Mucosa of rectum (tissue), 2 donors: Measurements from ENCODE around the gene TOMT.
"Not testable (repeated sequence)": the region's sequence is repeated elsewhere in the genome, so short reads cannot be mapped to it uniquely, and the experiment has no call there.

Experiments
- H3K27ac ChIP-seq, 2 donors: one replicate each; pipeline ENCODE4 v1.7.0; 2013; ENCODE audit warnings: inconsistent platforms in 2 of 2, low read depth in 2 of 2, low read length in 2 of 2
- H3K27me3 ChIP-seq, 2 donors: one replicate each; pipeline ENCODE4 v1.7.0; 2013; ENCODE audit warnings: low read length in 2 of 2; ENCODE audit not compliant: control insufficient read depth in 2 of 2, insufficient read depth in 2 of 2
- H3K36me3 ChIP-seq, 2 donors: one replicate each; pipeline ENCODE4 v1.7.0; 2013; ENCODE audit warnings: low read length in 2 of 2; ENCODE audit not compliant: control insufficient read depth in 2 of 2, insufficient read depth in 2 of 2
- H3K4me1 ChIP-seq, 2 donors: one replicate each; pipeline ENCODE4 v1.7.0; 2013; ENCODE audit warnings: low read length in 2 of 2, mild to moderate bottlenecking in 1 of 2; ENCODE audit not compliant: control insufficient read depth in 2 of 2, insufficient read depth in 2 of 2
- H3K4me3 ChIP-seq, 2 donors: one replicate each; pipeline ENCODE4 v1.7.0; 2013; ENCODE audit warnings: low read length in 2 of 2
- H3K9ac ChIP-seq, 2 donors: one replicate each; pipeline ENCODE4 v1.7.0; 2013; ENCODE audit warnings: low read length in 2 of 2, low read depth in 1 of 2, mild to moderate bottlenecking in 1 of 2
- H3K9me3 ChIP-seq, 2 donors: one replicate each; pipeline ENCODE4 v1.7.0; 2013; ENCODE audit warnings: low read length in 2 of 2; ENCODE audit not compliant: control insufficient read depth in 2 of 2
- donor health status: healthy.
- donor health status: Normal muscosa, but diverticular disease.

TOMT gene

DNA sequence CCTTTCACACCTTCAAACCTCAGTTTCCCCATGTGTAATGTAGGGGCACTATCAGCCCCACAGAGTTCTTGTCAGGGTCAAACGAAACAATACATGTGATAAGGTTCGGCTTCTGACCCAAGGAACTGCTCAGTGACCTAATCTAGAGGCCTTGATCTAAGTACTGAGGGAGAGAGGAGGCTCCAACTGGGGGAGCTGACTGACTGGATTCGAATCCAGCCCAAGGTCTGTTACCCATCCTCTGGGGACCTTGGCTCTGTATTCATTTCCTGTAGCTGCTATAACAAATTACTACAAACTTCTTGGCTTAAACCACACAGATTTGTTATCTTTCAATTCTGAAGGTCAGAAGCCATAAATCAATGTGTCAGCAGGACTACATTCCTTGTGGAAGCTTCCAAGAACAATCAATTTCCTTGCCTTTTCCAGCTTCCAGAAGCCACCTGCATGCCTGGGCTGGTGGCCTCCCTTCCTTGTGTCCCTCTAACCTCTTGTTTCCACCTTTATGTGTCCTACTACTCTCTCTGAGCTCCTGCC lies 17.5 kb downstream of the TOMT start:
- Histone ChIP-seq H3K27ac (no peak overlapping the region), H3K36me3 (no peaks in the 10 kb centered on the region), H3K4me3 (no peak overlapping the region), H3K27me3 (no peaks in the 10 kb centered on the region), H3K9ac (no peak overlapping the region), H3K9me3 (no peaks in the 10 kb centered on the region), H3K4me1 (no peaks in the 10 kb centered on the region)

GRCh38 chr11:72124046-72124445 lies 18.3 kb downstream of the TOMT start:
- Histone ChIP-seq H3K27me3 (no peaks in the 10 kb centered on the region), H3K36me3 (no peaks in the 10 kb centered on the region), H3K4me1 (no peaks in the 10 kb centered on the region), H3K4me3 (no peak overlapping the region), H3K9ac (no peak overlapping the region), H3K27ac (no peak overlapping the region), H3K9me3 (no peaks in the 10 kb centered on the region)

DNA sequence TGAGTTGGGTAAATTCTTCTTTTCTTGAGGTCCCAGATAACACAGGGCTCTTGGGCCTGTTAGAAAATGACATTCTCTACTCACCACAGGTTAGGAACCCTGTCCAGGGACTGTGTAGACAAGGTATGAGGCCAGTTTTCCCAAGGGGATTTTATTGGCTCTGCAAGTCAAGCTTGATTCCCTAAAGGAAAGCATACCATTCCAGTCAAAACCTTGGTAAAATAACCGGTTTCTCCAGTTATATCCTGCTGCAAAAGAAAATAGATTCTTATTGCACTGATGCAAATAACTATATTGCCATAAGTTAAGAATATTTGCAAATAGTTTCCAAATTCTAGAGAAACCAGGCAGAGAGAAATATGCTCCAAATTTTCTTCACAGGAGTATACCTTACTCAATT lies 20.2 kb downstream of the TOMT start:
- H3K9me3 ChIP-seq: no peaks in the 10 kb centered on the region
- H3K27me3 ChIP-seq: no peaks in the 10 kb centered on the region
- H3K4me1 ChIP-seq: no peaks in the 10 kb centered on the region
- no peak overlapping the region for H3K27ac ChIP-seq
- no peak overlapping the region for H3K4me3 ChIP-seq
- no peak overlapping the region for H3K9ac ChIP-seq
- no peaks in the 10 kb centered on the region for H3K36me3 ChIP-seq

DNA sequence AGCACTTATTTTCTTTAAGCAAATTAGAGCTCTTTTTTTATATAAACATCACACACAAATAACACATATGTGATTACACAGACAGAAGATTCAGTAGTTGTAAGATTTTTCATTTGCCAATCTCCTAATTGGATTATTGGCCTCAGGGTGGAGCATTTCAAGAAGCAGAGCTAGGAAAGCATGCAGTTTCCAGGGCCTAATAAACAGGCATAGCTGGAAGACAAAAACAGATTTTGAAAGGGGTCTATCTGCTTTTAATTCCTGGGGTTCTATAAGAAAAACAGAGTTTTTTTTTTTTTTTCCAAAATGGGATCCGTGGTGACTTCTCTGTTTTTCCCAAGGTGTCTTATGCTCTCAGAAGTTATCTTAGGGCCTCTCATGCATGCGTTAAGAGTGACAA lies 22.2 kb downstream of the TOMT start:
- H3K27me3 ChIP-seq: no peaks in the 10 kb centered on the region
- peaks cover 0 to under 1% of the 10 kb centered on the region in 2 donors for H3K4me1 ChIP-seq
- H3K9me3 ChIP-seq: no peaks in the 10 kb centered on the region
- H3K9ac ChIP-seq: no peak overlapping the region
- H3K36me3 ChIP-seq: no peaks in the 10 kb centered on the region
- no peak overlapping the region for H3K4me3 ChIP-seq
- H3K27ac ChIP-seq: no peak overlapping the region

DNA sequence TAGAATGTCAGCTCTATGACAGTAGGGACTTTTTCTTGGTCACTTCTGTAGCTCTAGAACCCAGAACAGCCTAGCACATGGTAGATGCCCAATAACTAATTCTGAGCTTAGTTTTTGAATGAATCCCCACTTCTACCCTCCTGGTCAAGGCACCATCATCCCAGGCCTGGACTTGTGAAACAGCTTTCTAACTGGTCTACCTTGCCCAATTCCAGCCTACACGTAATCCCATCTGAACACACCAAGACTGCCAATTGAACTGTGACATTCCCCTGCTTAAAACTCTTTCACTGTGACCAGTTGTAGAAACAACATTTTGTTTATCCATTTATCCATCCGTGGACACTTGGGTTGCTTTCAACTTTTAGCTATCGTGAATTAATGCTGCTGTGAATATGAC lies 23.7 kb downstream of the TOMT start:
- Histone ChIP-seq H3K9me3 (no peaks in the 10 kb centered on the region), H3K4me3 (no peak overlapping the region), H3K4me1 (peaks cover 0 to 2% of the 10 kb centered on the region in 2 donors), H3K27ac (no peak overlapping the region), H3K36me3 (no peaks in the 10 kb centered on the region), H3K9ac (no peak overlapping the region), H3K27me3 (peaks cover 0 to 2% of the 10 kb centered on the region in 2 donors)

- Histone ChIP-seq H3K36me3 (no peaks in the 10 kb centered on the region), H3K9me3 (no peaks in the 10 kb centered on the region), H3K27me3 (peaks cover 0 to 2% of the 10 kb centered on the region in 2 donors), H3K4me3 (no peak overlapping the region), H3K27ac (no peak overlapping the region), H3K9ac (no peak overlapping the region), H3K4me1 (peaks cover 0 to 5% of the 10 kb centered on the region in 2 donors)
These were observed 26.9 kb downstream of the TOMT start for GRCh38 chr11:72132646-72133045.

GRCh38 chr11:72135473-72135872 lies 29.7 kb downstream of the TOMT start, which contains the start of gene FOLR3:
TSS of gene FOLR3 (plus strand) at chr11:72135725. CDS start at chr11:72135953, 228 bp downstream.
- H3K27me3 ChIP-seq, H3K9ac ChIP-seq, H3K36me3 ChIP-seq, H3K9me3 ChIP-seq, H3K4me3 ChIP-seq, H3K4me1 ChIP-seq, H3K27ac ChIP-seq: not testable (repeated sequence)

- no peak overlapping the region for H3K4me3 ChIP-seq
- no peaks in the 10 kb centered on the region for H3K36me3 ChIP-seq
- peaks cover 0 to 2% of the 10 kb centered on the region in 2 donors for H3K27me3 ChIP-seq
- H3K4me1 ChIP-seq: peaks cover 0 to 5% of the 10 kb centered on the region in 2 donors
- no peak overlapping the region for H3K9ac ChIP-seq
- no peaks in the 10 kb centered on the region for H3K9me3 ChIP-seq
- no peak overlapping the region for H3K27ac ChIP-seq
These were observed 30.4 kb downstream of the TOMT start for GRCh38 chr11:72135891-72136683.

GRCh38 chr11:72136684-72137262 lies 31.0 kb downstream of the TOMT start:
- no peak overlapping the region for H3K4me3 ChIP-seq
- H3K4me1 ChIP-seq: peaks cover 0 to 5% of the 10 kb centered on the region in 2 donors
- H3K9ac ChIP-seq: no peak overlapping the region
- H3K27ac ChIP-seq: no peak overlapping the region
- peaks cover 0 to 2% of the 10 kb centered on the region in 2 donors for H3K27me3 ChIP-seq
- H3K9me3 ChIP-seq: no peaks in the 10 kb centered on the region
- no peaks in the 10 kb centered on the region for H3K36me3 ChIP-seq

DNA sequence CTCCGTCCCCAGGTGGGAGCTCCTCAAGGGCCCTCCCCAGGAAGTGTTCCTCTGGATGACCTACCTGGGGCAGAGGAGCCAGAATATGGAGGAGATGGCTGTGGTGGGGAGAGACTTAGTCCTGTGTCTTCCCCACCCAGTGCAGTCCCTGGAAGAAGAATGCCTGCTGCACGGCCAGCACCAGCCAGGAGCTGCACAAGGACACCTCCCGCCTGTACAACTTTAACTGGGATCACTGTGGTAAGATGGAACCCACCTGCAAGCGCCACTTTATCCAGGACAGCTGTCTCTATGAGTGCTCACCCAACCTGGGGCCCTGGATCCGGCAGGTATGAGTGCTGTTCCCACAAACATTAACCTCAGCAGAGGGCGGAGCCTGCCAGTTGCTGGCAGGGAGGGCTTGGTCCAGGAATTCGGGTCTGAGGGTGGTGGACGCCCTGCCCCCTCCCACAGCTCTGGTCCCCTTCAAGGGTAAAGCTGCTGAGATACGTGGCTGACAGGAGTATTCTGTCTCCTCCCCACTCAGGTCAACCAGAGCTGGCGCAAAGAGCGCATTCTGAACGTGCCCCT lies 33.2 kb downstream of the TOMT start:
- Histone ChIP-seq H3K4me3 (no peak overlapping the region), H3K9ac (no peak overlapping the region), H3K27me3 (no peaks in the 10 kb centered on the region), H3K27ac (no peak overlapping the region), H3K4me1 (peaks cover 0 to 2% of the 10 kb centered on the region in 2 donors), H3K9me3 (no peaks in the 10 kb centered on the region), H3K36me3 (no peaks in the 10 kb centered on the region)
